Esophagus muscularis mucosa (tissue), 4 donors: Measurements from ENCODE around the gene CLIC3. TPM values are rescaled to one million over a fixed set of nuclear protein-coding genes. Genes with fewer than 3 reads are reported as not detected.

Source experiments
- DNase-seq: peaks from one replicate; pipeline ENCODE4 v3.0.0-alpha.2; 2017; ENCODE audit errors: extremely low spot score
- H3K27ac ChIP-seq, 4 donors: fragments of 200-600 bp; sonication (generic); replicated peaks in 1 of 4; 1 replicate in 3 of 4; 2 replicates in 1 of 4; pipeline ENCODE4 v1.5.1; 2016 to 2019; ENCODE audit warnings: mild to moderate bottlenecking in 1 of 4
- H3K27me3 ChIP-seq, 4 donors: fragments of 200-600 bp; sonication (generic); one replicate each; pipeline versions ENCODE4 v1.5.1 to v1.6.0; 2016 to 2019
- H3K36me3 ChIP-seq, 4 donors: fragments of 200-600 bp; sonication (generic); one replicate each; pipeline ENCODE4 v1.5.1; 2016 to 2019
- H3K4me1 ChIP-seq, 4 donors: fragments of 200-600 bp; sonication (generic); one replicate each; pipeline ENCODE4 v1.5.1; 2016 to 2019
- H3K4me3 ChIP-seq, 4 donors: fragments of 200-600 bp; sonication (generic); 1 replicate in 2 of 4; 2 replicates in 2 of 4; pipeline ENCODE4 v1.5.1; 2016 to 2019; ENCODE audit warnings: mild to moderate bottlenecking in 4 of 4, moderate library complexity in 1 of 4
- H3K9me3 ChIP-seq, 4 donors: fragments of 200-600 bp; sonication (generic); 1 replicate in 3 of 4; 2 replicates in 1 of 4; pipeline ENCODE4 v1.5.1; 2016 to 2019
- CTCF ChIP-seq, 3 experiments: fragments of 200-600 bp in 2 of 3; fragments of 450-650 bp in 1 of 3; sonication (generic) in 2 of 3; IDR thresholded peaks; one replicate each; pipeline ENCODE4 v1.5.1; 2017 to 2019; ENCODE audit warnings: antibody characterized with exemption in 3 of 3, mild to moderate bottlenecking in 2 of 3, moderate library complexity in 1 of 3
- EP300 ChIP-seq: sonication (generic); formaldehyde crosslinking; IDR thresholded peaks from one replicate; pipeline ENCODE4 v1.6.1; 2017; ENCODE audit warnings: antibody characterized with exemption
- POLR2A ChIP-seq: fragments of 450-650 bp; IDR thresholded peaks from one replicate; pipeline ENCODE4 v1.6.1; 2017; ENCODE audit warnings: antibody characterized with exemption, moderate library complexity, mild to moderate bottlenecking, low read depth
- POLR2AphosphoS5 ChIP-seq, 2 donors: sonication (generic); formaldehyde crosslinking; IDR thresholded peaks; one replicate each; pipeline ENCODE4 v1.6.1; 2017; ENCODE audit warnings: antibody characterized with exemption in 2 of 2
- WGBS: methylation state at CpG from one replicate; pipeline ENCODE4 v1.1.5; 2018; 5-methylcytosine and 5-hydroxymethylcytosine counted together
- intact Hi-C: fragments of 100-400 bp; cut with DNase I; formaldehyde crosslinking; loops from one replicate; pipeline ENCODE4 v1.15.1; 2023
- total RNA-seq, 4 donors: library from RNA; depleted of rRNA; stranded (reverse); fragments of >200 nt; gene quantifications; one replicate each; pipeline versions ENCODE4 v1.1.0 to v1.2.1, GENCODE V29; 2016

Gene CLIC3
- total RNA-seq, 4 donors from 2014 or later: 1.4 to 2.5 TPM; not detected in 2

GRCh38 chr9:136947028-136947891 is 49.1 kb downstream of the CLIC3 start:
- TF ChIP-seq CTCF (IDR thresholded peaks at IDR 0.05) (no peak), POLR2A (no peak), POLR2AphosphoS5 (IDR thresholded peaks at IDR 0.05) (no peak), EP300 (no peak)
- no peak overlapping the region for H3K4me3 ChIP-seq
- H3K27ac ChIP-seq: no peak overlapping the region
- peaks cover 9 to 10% (median 10%) of the 10 kb centered on the region in 4 donors for H3K36me3 ChIP-seq
- H3K4me1 ChIP-seq: peaks cover 44 to 59% (median 51%) of the 10 kb centered on the region in 4 donors
- intact Hi-C loops: loop anchor here (5.0 kb wide), 2 partner anchors 45 to 90 kb away; partner anchors contain the start of gene PAXX
- WGBS: 59% methylated on average over 25 of the region's 26 CpGs
- no peaks in the 10 kb centered on the region for H3K9me3 ChIP-seq
- no peak for DNase-seq
- peaks cover 0 to 3% (median 0%) of the 10 kb centered on the region in 4 donors for H3K27me3 ChIP-seq

GRCh38 chr9:136946228-136947027 is 49.9 kb downstream of the CLIC3 start:
- Histone ChIP-seq H3K27ac (no peak overlapping the region), H3K4me1 (peaks cover 44 to 68% (median 52%) of the 10 kb centered on the region in 4 donors), H3K27me3 (peaks cover 0 to 3% (median 0%) of the 10 kb centered on the region in 4 donors), H3K9me3 (no peaks in the 10 kb centered on the region), H3K4me3 (no peak overlapping the region), H3K36me3 (peaks cover 18 to 19% (median 18%) of the 10 kb centered on the region in 4 donors)
- TF ChIP-seq POLR2A (no peak), CTCF (IDR thresholded peaks at IDR 0.05) (no peak), EP300 (no peak), POLR2AphosphoS5 (IDR thresholded peaks at IDR 0.05) (no peak)
- WGBS: 86% methylated on average over 15 of the region's 27 CpGs
- no peak for DNase-seq
- intact Hi-C loops: loop anchor here (5.0 kb wide), 2 partner anchors 46 to 91 kb away; partner anchors contain the start of gene PAXX

- Histone ChIP-seq H3K36me3 (peaks cover 26 to 27% (median 27%) of the 10 kb centered on the region in 4 donors), H3K4me3 (no peak overlapping the region), H3K9me3 (no peaks in the 10 kb centered on the region), H3K27me3 (peaks cover 0 to 3% (median 0%) of the 10 kb centered on the region in 4 donors), H3K4me1 (peaks cover 43 to 61% (median 49%) of the 10 kb centered on the region in 4 donors), H3K27ac (no peak overlapping the region)
- TF ChIP-seq POLR2A: no peak
- no peak for TF ChIP-seq POLR2AphosphoS5 (IDR thresholded peaks at IDR 0.05)
- no peak for TF ChIP-seq CTCF (IDR thresholded peaks at IDR 0.05)
- TF ChIP-seq EP300: no peak
- no peak for DNase-seq
- intact Hi-C loops: loop anchor here (5.0 kb wide), 2 partner anchors 47 to 92 kb away; partner anchors contain the start of gene PAXX
- 93% methylated on average over 20 of the region's 30 CpGs for WGBS
Measured at GRCh38 chr9:136945333-136946227, 50.8 kb downstream of the CLIC3 start.

Other genes with a start within 250 kb of the CLIC3 start
- 10 to 100 TPM; 12.5 to 32.0 (median 23.9) TPM for gene LCN6, start 248.0 kb downstream of the CLIC3 start, total RNA-seq
- not detected for gene LCN8, start 238.3 kb downstream of the CLIC3 start, total RNA-seq
- not detected for gene LCN15, start 232.1 kb downstream of the CLIC3 start, total RNA-seq
- 10 to 100 TPM; 27.9 to 48.7 (median 31.5) TPM for gene TMEM141, start 205.2 kb downstream of the CLIC3 start, total RNA-seq
- gene CCDC183, start 200.2 kb downstream of the CLIC3 start, total RNA-seq: 1 to 10 TPM in 2 of 4 donors, under 1 TPM in 2; 0.33 to 2.5 (median 1.4) TPM
- 100 to 1,000 TPM in 1 of 4 donors, 10 to 100 TPM in 3; 56.3 to 110 (median 83.0) TPM for gene RABL6, start 188.6 kb downstream of the CLIC3 start, total RNA-seq
- gene AJM1, start 154.1 kb downstream of the CLIC3 start, total RNA-seq: 10 to 100 TPM in 3 of 4 donors, 1 to 10 TPM in 1; 3.3 to 14.0 (median 11.4) TPM
- gene PHPT1, start 147.2 kb downstream of the CLIC3 start, total RNA-seq: 10 to 100 TPM; 43.4 to 84.1 (median 53.9) TPM
- 1 to 10 TPM; 1.7 to 4.7 (median 2.1) TPM for gene MAMDC4, start 144.2 kb downstream of the CLIC3 start, total RNA-seq
- 100 to 1,000 TPM; 233 to 283 (median 247) TPM for gene EDF1, start 130.3 kb downstream of the CLIC3 start, total RNA-seq
- 10 to 100 TPM in 2 of 4 donors, 1 to 10 TPM in 2; 6.6 to 15.5 (median 12.4) TPM for gene TRAF2, start 110.1 kb downstream of the CLIC3 start, total RNA-seq
- gene FBXW5, start 51.8 kb downstream of the CLIC3 start, total RNA-seq: 100 to 1,000 TPM; 238 to 303 (median 267) TPM
- not detected for gene C8G, start 51.3 kb downstream of the CLIC3 start, total RNA-seq
- not detected for gene LCN12, start 44.3 kb downstream of the CLIC3 start, total RNA-seq
- gene PTGDS, start 19.1 kb downstream of the CLIC3 start, total RNA-seq: 10 to 100 TPM; 10.4 to 77.9 (median 51.6) TPM
- under 1 TPM in 3 of 4 donors, not detected in 1; 0.11 to 0.42 (median 0.39) TPM for gene LCNL1, start 13.6 kb downstream of the CLIC3 start, total RNA-seq
- gene PAXX, start 4.1 kb downstream of the CLIC3 start, total RNA-seq: 10 to 100 TPM; 28.8 to 39.9 (median 37.8) TPM
- gene ABCA2, start 31.7 kb upstream of the CLIC3 start, total RNA-seq: 10 to 100 TPM; 17.4 to 30.9 (median 21.6) TPM
- under 1 TPM in 2 of 4 donors, not detected in 2; 0.32 to 0.83 TPM for gene FUT7, start 35.5 kb upstream of the CLIC3 start, total RNA-seq
- 100 to 1,000 TPM in 2 of 4 donors, 10 to 100 TPM in 2; 45.3 to 119 (median 91.5) TPM for gene NPDC1, start 49.6 kb upstream of the CLIC3 start, total RNA-seq
- gene ENTPD2, start 57.5 kb upstream of the CLIC3 start, total RNA-seq: 1 to 10 TPM in 2 of 4 donors, under 1 TPM in 2; 0.42 to 1.2 (median 1.0) TPM
- gene SAPCD2, start 74.0 kb upstream of the CLIC3 start, total RNA-seq: under 1 TPM in 3 of 4 donors, not detected in 1; 0.17 to 0.40 (median 0.26) TPM
- gene UAP1L1, start 80.9 kb upstream of the CLIC3 start, total RNA-seq: 1 to 10 TPM; 3.6 to 5.8 (median 5.0) TPM
- gene MAN1B1, start 90.4 kb upstream of the CLIC3 start, total RNA-seq: 10 to 100 TPM; 22.4 to 36.6 (median 27.0) TPM
- gene DPP7, start 118.2 kb upstream of the CLIC3 start, total RNA-seq: 100 to 1,000 TPM in 2 of 4 donors, 10 to 100 TPM in 2; 90.1 to 121 (median 104) TPM
- gene GRIN1, start 142.6 kb upstream of the CLIC3 start, total RNA-seq: under 1 TPM in 3 of 4 donors, not detected in 1; 0.11 to 0.50 (median 0.19) TPM
- not detected for gene LRRC26, start 173.5 kb upstream of the CLIC3 start, total RNA-seq
- gene TMEM210, start 175.5 kb upstream of the CLIC3 start, total RNA-seq: not detected
- 10 to 100 TPM; 18.7 to 28.7 (median 25.1) TPM for gene ANAPC2, start 192.0 kb upstream of the CLIC3 start, total RNA-seq
- 10 to 100 TPM; 58.2 to 99.5 (median 76.7) TPM for gene SSNA1, start 192.1 kb upstream of the CLIC3 start, total RNA-seq
- gene TPRN, start 204.2 kb upstream of the CLIC3 start, total RNA-seq: 10 to 100 TPM in 1 of 4 donors, 1 to 10 TPM in 3; 4.1 to 12.6 (median 7.7) TPM
- 10 to 100 TPM; 28.8 to 45.8 (median 34.8) TPM for gene TMEM203, start 209.1 kb upstream of the CLIC3 start, total RNA-seq
- 10 to 100 TPM in 1 of 4 donors, 1 to 10 TPM in 3; 6.5 to 12.3 (median 8.0) TPM for gene NDOR1, start 209.1 kb upstream of the CLIC3 start, total RNA-seq
- gene RNF208, start 225.7 kb upstream of the CLIC3 start, total RNA-seq: 1 to 10 TPM; 1.2 to 4.2 (median 2.4) TPM
- under 1 TPM in 3 of 4 donors, not detected in 1; 0.33 to 0.45 (median 0.40) TPM for gene CYSRT1, start 228.6 kb upstream of the CLIC3 start, total RNA-seq
- gene RNF224, start 230.9 kb upstream of the CLIC3 start, total RNA-seq: not detected
- gene SLC34A3, start 234.3 kb upstream of the CLIC3 start, total RNA-seq: not detected
- 100 to 1,000 TPM; 227 to 469 (median 304) TPM for gene TUBB4B, start 244.7 kb upstream of the CLIC3 start, total RNA-seq